ENCODE results near the gene CBX6. TPM values are rescaled to one million over a fixed set of nuclear protein-coding genes. Genes with fewer than 3 reads are reported as not detected.
"Not testable (repeated sequence)": the region's sequence is repeated elsewhere in the genome, so short reads cannot be mapped to it uniquely, and the experiment has no call there.

CBX6 gene
- total RNA-seq: 28.3 and 62.7 TPM in 2 replicates

DNA sequence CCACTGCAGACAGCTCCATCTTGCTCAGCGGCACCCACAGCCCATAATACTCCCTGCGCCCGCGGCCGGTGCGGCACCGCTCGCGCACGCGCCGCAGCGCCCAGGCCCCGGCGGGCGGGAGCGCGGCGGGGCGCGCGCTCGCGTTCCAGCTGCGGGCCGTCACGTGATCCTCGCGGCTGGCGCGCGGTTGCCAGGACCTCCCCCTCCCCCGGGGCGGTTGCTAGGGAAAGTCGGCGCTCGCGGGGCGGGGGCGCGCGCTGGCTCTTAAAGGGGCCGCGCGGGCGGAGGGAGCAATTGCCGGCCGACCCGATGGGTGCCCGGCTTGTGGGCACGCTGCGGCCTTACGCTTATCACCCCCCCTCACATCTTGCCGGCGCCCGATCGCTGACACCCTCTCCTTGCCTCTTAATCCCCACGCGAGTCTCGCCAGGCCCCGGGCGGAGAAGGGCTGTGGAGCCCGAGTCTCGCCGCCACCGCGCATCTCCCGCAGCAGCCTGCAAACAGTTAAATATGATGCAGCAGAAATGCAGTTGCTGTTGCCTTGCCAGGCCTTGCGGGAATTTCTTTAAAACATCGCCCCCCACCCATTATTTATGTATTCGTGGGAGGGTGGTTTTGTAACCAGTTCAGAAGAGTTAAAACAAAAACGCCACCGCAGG is at the start of gene CBX6:
Gene CBX6 (minus strand): TSS at position 45 of the 659 bp plus-strand sequence. CDS start 26 bp downstream, at position 19.
- DNase-seq (ENCODE audit: low read depth): peak; percentile 57

DNA sequence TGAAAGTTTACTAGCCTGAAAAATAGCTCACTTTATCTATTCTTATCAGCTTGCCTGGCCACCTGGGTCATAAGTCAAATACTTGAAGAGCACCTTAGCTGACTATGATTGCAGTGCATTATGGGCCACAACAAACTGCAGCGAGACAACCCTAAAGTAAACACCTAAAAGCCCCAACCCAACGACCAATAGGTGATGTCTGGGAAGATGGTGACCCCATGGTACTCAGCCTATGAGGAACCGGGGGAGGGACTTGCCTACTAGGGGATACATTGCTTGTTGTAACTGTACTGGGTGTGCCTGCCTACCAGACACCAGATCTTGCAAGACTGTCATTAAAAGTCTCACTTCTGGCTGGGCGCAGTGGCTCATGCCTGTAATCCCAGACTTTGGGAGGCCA is 49.8 kb upstream of the CBX6 start:
- no peak for DNase-seq (ENCODE audit: low read depth)

DNA sequence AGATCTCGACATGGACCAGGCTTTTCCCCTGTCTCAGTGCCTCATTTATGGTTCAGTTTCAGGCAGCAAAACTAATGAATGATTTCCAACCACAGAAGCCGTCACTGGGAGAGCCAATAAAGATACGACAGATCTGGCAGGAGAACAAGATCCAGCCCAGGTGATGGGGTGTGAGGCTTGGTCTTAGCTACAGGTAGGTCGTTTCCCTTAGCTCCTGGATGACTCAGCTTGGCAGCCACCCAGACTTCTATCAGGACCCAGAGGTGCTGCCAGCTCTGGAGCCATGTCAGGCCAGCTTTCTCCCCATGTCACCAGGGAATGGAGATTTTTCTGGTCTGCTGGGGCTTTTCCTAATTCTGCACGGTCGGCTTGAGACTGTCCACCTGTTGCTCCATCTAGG is 49.1 kb upstream of the CBX6 start:
- peak; percentile 49 for DNase-seq (ENCODE audit: low read depth)

DNA sequence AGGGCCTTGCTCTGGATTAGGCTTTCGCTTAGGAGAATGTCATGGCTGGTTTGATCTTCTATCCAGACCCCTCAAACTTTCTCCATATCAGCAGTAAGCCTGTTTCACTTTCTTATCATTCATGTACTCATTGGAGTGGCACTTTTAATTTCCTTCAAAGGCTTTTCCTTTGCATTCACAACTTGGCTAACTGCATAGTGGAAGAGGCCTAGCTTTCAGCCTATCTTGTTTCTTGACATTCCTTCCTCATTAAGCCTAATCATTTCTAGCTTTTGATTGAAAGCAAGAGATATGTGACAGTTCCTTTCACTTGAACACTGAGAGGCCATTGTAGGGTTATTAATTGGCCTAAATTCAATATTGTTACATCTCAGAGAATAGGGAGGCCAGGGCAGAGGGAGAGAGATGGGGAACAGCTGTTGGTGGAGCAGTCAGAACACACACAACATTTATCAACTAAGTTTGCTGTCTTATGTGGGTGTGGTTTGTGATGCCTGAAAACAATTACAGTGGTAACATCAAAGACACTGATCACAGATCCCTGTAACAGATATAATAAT is 47.7 kb upstream of the CBX6 start:
- DNase-seq (ENCODE audit: low read depth): no peak

DNA sequence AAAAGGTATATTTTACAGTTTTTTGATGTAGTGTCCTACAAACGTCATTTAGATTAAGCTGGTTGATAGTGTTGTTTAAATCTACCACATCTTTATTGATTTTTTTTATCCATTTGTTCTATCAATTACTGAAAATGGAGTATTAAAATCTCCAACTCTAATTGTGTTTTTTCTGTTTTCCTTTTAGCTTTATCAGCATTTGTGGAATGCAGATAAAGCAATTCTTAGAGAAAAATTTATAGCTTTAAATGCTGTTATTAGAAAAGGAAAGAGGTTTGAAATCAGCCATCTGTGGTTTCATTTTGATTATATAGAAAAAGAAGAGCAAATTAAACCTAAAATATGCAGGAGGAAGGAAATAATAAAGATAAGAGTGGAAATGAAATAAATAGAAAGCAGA is 39.4 kb upstream of the CBX6 start:
- no peak for DNase-seq (ENCODE audit: low read depth)

DNA sequence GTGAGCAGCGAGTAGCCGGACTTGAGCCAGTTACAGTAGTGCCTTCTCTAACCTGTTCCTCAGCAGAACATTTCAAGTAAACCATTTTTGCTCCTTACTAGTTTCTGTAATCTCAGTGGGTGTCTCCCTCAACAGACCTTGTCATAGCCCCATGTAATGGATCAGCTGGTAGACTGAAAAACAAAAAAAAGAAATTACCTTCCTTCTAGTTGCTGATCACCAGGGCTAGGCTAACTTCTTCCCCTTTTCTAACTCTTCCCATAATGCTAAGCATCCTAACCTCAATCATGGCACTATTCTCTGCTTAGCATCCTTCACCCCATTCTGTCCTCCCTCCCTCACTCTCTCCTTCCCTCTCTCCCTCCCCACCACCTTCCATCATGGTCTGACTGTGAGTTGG is 35.8 kb upstream of the CBX6 start:
- no peak for DNase-seq (ENCODE audit: low read depth)

DNA sequence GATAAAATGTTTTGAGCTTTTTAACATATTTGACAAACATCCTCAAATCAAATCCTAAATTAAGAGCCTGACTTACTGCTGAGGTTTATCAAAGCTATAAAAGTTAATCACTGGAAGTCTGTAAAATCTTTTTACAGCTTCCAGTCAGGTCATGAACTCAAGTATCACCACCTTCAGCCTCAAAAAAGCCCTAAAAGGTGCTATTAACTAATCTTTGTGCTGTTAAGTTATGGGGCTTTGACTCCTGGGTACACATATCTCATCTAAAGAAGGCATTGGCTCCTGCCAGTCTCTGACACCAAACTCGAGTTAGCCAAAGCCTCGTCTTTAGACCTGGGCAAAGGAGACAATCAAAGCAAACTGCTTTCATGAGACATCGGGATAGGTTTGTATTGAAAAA is 34.0 kb upstream of the CBX6 start:
- no peak for DNase-seq (ENCODE audit: low read depth)

DNA sequence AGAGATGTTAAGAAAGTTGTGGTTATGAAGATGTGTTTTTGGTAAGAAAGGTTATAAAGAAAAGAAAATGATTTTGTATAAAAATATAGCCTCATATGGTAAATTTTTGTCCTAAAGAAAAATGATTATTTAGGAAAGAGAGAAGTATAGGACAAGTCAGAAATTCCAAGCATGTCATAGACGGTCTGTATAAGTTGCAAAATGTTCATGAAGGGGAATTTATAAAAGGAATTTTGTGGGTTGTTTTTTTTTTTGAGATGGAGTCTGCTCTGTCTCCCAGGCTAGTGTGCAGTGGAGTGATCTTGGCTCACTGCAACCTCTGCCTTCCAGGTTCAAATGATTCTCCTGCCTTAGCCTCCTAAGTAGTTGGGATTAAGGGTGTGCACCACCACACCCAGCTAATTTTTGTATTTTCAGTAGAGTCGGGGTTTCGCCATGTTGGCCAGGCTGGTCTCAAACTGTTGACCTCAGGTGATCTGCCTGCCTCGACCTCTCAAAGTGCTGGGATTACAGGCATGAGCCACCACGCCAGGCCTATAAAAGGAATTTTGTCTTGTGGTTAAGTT is 32.1 kb upstream of the CBX6 start:
- DNase-seq (ENCODE audit: low read depth): not testable (repeated sequence)

DNA sequence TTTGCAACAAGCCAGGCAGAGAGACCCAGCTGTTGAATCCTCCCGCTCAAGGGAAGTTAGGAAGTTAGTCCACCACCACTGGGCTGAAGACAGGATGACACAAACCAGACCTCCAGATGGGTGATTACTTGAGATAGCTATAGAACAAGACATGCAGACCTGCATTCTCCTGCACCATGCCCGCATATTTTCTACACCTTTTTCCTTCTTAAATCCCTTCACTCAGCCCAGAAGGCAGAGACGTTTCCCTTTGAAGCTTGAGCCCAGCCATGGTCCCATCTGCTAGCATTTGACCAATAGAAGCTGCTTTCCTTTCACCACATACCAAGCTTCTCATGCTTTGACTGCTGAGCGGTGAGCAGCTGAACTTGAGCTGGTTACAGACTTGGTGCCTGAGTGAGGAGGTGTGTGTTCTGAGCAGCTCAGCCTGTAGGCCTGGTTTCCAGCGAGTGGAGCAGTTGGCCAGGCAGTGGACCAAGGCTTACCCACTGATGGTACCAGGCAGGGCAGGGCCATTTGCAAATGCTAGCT is 29.2 kb upstream of the CBX6 start:
- no peak for DNase-seq (ENCODE audit: low read depth)

DNA sequence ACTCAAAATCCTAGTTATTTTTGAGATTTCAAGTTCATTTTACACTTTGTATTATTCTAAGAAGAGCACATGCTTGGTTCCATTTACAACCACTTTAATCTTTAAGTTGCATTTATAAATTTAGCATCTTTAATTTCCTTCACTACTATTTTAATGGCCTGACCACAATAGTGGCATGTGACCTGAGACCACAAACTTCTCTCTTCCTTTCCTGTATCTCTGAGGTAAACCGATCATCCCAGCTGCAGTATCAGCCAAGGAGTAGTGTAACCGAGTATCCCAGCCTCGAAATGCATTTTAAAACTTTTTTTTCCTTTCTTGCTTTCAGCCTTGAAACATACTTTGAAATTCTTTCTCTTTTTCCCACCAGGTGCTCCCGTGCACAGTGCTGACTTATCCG is 28.7 kb upstream of the CBX6 start:
- DNase-seq (ENCODE audit: low read depth): no peak

DNA sequence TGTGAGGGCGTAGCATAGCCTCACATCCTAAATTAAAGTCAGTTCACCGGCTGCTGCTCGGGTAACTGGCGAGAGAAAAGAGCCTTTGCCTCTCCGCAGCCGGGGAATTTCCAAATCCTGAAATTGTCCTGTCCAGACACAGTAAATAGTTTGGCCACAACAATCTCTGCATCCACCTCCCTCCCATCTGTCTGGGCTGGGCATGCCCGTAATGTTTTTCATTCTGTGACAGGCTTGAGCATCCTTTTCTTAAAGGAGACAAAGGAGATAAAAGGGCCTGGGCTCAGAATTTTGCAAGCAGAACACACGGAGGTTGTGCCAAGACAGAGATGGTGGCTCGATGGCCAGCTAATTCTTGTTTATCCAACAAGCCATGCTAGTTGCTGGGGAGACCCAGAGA is 19.2 kb upstream of the CBX6 start:
- DNase-seq (ENCODE audit: low read depth): no peak

DNA sequence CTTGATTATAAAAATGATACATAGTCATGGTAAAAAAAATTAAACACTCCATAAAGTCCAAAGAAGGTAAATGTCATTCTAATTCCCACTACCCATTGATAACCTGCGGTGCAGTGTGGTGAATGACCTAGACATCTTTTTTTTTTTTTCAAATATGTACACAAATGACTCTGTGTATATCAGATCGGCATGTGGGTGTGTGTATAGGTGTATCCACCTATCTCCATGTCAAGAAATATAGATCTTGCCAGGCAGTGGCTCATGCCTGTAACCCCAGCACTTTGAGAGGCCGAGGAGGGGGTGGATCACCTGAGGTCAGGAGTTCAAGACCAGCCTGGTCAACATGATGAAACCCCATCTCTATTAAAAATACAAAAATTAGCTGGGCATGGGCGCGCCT is 18.4 kb upstream of the CBX6 start:
- no peak for DNase-seq (ENCODE audit: low read depth)

DNA sequence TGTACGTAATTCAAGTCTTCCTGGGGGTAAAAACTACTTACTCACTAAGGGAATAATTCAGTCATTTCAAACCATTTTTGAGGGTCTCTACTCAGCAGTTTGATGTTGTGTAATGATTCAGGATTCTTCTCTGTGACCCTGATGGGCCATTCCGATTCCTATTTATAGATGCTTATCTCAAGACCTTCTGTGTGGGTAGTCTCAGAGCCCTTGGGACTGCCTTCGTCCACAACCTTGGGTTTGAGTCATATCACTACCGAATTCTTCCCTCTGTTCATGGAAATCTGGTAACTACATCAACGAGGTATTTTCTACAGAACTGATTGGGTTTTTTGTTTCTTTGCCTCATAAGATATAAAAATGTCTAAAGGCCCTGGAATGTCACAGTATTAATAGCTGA is 14.3 kb upstream of the CBX6 start:
- DNase-seq (ENCODE audit: low read depth): no peak

DNA sequence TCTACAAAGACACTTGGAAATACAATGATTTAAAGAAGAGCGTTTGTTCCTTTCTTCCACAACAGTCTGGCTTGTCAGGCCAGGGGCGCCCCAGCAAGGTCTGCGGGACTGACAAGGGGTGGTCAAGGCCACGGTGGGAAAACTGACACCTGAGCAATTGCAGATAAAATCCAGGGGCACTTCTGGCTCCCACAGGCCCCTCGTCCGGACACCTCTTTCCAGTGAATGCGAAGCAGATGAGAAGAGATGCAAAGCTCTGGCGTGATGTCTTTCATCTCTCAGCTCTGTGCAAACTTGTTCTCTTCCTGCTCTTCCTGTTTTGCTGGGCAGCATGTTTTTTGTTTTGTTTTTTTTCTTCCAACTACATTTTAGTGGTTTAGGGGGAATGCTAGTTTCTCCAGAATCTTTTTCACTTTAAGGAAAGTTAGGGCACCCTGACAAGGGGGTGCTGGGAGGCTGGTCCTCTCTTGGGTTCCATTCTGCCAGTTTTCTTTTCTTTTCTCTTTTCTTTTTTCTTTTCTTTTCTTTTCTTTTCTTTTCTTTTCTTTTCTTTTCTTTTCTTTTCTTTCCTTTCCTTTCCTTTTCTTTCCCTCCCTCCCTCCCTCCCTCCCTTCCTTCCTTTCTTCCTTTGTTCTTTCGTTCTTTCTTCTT is 11.1 kb upstream of the CBX6 start:
- DNase-seq (ENCODE audit: low read depth): no peak

DNA sequence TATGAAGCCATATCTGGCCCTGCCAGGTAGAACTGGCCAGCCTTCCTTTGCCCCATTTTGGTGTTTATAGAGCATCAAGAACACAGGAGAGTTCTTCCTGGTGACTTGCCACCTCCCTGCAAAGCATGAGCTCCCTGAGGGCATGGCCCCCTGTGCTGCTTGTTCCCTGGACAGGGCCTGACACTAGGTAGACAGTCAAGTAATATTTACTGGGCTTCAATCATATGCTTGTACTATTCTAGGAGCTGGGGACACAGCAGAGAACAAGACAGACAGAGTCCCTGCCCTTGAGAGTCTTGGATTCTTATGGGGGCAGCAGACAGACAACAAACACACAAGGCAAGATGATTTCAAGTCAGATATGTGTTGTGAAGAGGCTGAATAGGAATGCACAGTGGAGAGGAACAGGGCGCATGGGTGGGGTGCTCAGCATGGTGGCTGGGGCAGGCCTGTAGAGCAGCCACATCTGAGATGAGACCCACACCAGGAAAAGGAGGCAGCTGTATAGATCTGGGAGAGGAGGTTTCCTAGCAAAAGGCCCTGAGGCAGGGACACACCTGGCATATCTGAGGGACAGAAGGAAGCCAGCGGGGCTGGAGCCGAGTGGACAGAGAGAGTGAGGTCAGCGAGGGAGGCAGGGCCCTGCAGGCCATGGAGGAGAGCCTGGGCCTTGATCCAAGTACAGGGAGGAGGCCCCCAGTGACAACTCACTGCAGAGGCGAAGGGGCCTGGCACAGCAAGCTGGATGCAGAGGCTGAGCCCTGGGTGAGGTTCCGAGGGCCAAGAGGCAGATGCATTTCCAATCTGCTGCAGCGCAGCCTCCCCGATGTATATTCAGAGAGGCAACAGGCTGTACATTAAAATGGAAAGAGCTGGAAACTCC is 10.2 kb upstream of the CBX6 start:
- DNase-seq (ENCODE audit: low read depth): no peak

DNA sequence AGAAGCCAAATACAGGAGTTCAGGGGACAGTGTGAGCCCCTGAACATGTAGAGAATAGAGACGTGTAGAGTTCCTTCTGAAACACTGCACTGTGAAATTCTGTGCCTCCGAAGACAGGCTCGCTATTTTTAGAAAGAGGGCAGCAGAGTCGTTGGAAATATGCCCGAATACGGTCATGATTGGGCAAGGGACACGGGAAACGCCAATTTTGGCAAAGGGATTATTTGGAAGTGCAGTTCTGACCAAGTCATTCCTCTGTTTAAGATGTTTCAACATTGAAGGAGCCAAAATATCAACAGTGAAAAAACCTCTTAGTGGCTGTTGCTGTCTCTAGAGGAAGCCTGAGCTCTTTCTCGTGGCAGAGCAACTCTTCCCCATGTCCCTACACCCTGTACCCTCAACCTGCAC is 9.5 kb upstream of the CBX6 start:
- no peak for DNase-seq (ENCODE audit: low read depth)

DNA sequence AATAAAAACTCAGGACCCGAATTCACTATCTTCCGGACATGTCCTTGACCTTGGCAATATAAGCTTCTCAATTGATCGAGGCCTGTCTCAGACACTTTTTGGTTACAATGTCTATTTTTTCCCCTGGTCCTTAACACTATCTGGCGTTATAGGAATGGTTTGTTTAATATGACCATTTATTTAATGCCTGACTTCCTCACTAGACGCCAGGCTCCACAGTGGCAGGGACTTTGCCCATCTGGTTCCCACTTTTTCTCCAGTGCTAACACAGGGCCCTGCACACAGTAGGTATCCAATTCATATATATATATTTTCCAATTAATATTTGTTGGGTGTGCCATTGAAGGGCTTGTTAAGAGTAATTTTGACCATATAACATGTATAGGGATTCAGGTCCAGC is 7.9 kb upstream of the CBX6 start:
- DNase-seq (ENCODE audit: low read depth): no peak

DNA sequence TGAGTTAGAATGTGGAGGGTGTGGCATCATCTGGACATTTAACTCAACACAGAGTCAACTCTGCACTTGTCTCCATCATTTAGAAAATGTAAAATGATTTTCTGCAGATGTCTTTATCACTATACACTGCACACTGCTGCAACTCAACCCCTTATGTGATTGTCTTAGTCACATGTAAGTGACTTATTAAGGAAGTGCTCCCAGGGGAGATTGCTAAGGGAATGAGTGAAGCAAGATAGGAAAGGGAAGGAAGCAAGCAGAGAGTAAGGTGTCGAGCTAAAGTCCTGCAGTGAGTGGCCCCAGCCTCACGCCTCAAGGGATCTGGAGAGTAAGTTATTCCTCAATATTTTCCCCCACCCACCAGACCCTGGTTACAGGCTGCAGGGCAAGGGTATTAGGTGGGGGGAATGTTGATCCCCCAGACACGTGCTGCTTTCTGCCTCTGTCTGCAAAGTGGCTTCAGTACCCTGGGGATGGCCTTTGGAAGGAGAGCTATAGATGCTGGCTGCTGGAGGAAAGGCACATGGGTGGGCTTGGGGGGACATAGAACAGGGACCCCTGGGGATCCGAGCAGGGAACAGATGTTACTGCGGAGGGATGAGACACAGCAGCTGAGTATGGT is 7.2 kb upstream of the CBX6 start:
- DNase-seq (ENCODE audit: low read depth): no peak

DNA sequence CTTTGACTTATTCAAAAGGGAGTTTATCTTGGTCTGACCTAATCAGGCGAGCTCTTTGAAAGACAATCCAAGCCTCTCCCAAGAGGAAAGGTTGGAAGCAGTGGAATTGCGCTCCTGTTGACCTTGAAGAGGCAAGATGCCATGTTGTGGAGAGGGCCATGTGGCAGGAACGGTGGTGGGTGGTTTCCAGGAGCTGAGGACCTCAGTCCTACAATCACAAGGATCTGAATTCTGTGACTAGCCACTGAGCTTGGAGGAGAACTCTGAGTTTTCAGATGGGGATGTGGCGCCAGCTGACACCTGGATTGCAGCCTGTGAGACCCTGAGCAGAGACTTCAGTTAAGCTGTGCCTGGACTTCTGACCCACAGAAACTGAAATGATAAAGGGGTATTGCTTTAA is 6.0 kb upstream of the CBX6 start:
- DNase-seq (ENCODE audit: low read depth): no peak

DNA sequence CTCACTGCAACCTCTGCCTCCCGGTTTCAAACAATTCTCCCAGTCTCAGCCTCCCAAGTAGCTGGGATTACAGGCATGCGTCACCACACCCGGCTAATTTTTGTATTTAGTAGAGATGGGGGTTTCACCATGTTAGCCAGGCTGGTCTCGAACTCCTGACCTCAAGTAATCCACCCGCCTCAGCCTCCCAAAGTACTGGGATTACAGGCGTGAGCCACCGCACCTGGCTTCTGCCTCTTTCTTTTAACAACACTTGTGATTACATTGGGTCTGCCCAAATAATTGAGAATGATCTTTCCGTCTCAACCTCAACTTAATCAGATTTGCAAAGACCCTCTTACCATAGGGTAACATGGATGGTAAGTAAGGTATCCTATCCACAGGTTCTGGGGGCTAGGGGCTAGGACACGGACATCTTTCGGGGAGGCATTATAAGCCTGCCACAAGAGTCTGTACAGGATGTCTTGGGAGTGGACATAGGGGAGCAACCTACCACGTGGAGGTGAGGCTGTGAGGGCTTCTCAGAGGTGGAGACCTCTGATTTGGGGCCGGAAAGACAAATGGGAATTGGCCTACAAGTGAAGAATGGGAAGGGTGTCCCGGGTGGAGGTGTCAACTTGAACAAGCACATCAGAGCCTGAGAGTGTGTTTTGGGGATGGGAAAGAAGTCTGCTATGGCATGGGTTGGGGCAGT is 2.7 kb upstream of the CBX6 start:
- DNase-seq (ENCODE audit: low read depth): no peak

Data from renal cortical epithelial cell (primary cell).